HEK293 (cell line): ENCODE results near the gene ANKRD1.
A peak's percentile ranks its signal among the peaks of the same experiment; 100 is the strongest.
"Not testable (repeated sequence)": the region's sequence is repeated elsewhere in the genome, so short reads cannot be mapped to it uniquely, and the experiment has no call there.

ENCODE experiments used
- CTCF ChIA-PET: fragments of 350-600 bp; formaldehyde crosslinking; extraction: SDS; loops from one replicate; lab custom pipeline; 2021; ENCODE audit warnings: antibody characterized with exemption; lab: Yijun Ruan, JAX
- POLR2A ChIA-PET: fragments of 300-600 bp; formaldehyde crosslinking; extraction: SDS; loops from one replicate; lab custom pipeline; 2020; ENCODE audit warnings: antibody characterized with exemption, inconsistent platforms; lab: Yijun Ruan, JAX
- H3K27ac ChIP-seq: fragments of 200-500 bp; sonication (Bioruptor generic); 2 replicates; pipeline ENCODE4 v1.5.1; 2014; ENCODE audit warnings: low read depth, low read length, control low read depth, inconsistent platforms; ENCODE audit errors: extremely low read depth
- H3K36me3 ChIP-seq, 2 experiments: fragments of 200-500 bp in 1 of 2; sonication (Bioruptor generic) in 1 of 2; 1 replicate in 1 of 2; 2 replicates in 1 of 2; pipeline ENCODE4 v1.5.1; 2014 to 2017; ENCODE audit warnings: inconsistent platforms in 2 of 2, low read length in 2 of 2; ENCODE audit not compliant: control insufficient read depth in 2 of 2, insufficient read depth in 1 of 2
- H3K4me1 ChIP-seq: fragments of 200-500 bp; sonication (Bioruptor generic); 2 replicates; pipeline ENCODE4 v1.5.1; 2014; ENCODE audit warnings: mild to moderate bottlenecking, low read length, inconsistent platforms; ENCODE audit not compliant: control insufficient read depth, insufficient read depth
- H3K4me3 ChIP-seq: 2 replicates; pipeline ENCODE4 v1.5.1; 2011; ENCODE audit warnings: low read depth, mild to moderate bottlenecking, control low read depth, low read length, moderate library complexity
- H3K9me3 ChIP-seq: fragments of 200-500 bp; sonication (Bioruptor generic); 2 replicates; pipeline ENCODE4 v1.5.1; 2014; ENCODE audit warnings: low read depth, low read length, inconsistent platforms; ENCODE audit not compliant: control insufficient read depth, insufficient read depth
- HOXD13 ChIP-seq: sonication (generic); formaldehyde crosslinking; IDR thresholded peaks from 2 replicates; pipeline ENCODE4 v1.8.0; 2022; ENCODE audit warnings: missing genetic modification reagents, borderline replicate concordance
- KLF16 ChIP-seq: fragments of 450-650 bp; formaldehyde crosslinking; IDR thresholded peaks from 2 replicates; pipeline ENCODE4 v1.5.1; 2017; ENCODE audit warnings: missing biosample characterization, missing genetic modification characterization
- SALL2 ChIP-seq: fragments of 450-650 bp; formaldehyde crosslinking; IDR thresholded peaks from 2 replicates; pipeline ENCODE4 v1.5.0; 2017; ENCODE audit warnings: missing biosample characterization, mild to moderate bottlenecking, missing genetic modification characterization, borderline replicate concordance
- SCRT1 ChIP-seq: fragments of 450-650 bp; formaldehyde crosslinking; IDR thresholded peaks from 2 replicates; pipeline ENCODE4 v1.5.1; 2016; ENCODE audit warnings: missing biosample characterization, missing genetic modification characterization, borderline replicate concordance
- SP2 ChIP-seq: fragments of 450-650 bp; formaldehyde crosslinking; IDR thresholded peaks from 2 replicates; pipeline ENCODE4 v1.5.1; 2016; ENCODE audit warnings: missing biosample characterization, missing genetic modification characterization
- TCF7L2 ChIP-seq: IDR thresholded peaks from 2 replicates; pipeline ENCODE4 v1.6.1; 2011; ENCODE audit warnings: low read depth, mild to moderate bottlenecking, inconsistent platforms, low read length, moderate library complexity, borderline replicate concordance
- ZNF157 ChIP-seq: fragments of 450-650 bp; formaldehyde crosslinking; IDR thresholded peaks from 2 replicates; pipeline ENCODE4 v1.5.1; 2016; ENCODE audit warnings: missing biosample characterization, missing genetic modification characterization
- ZNF2 ChIP-seq: fragments of 450-650 bp; formaldehyde crosslinking; IDR thresholded peaks from 2 replicates; pipeline ENCODE4 v1.5.1; 2016; ENCODE audit warnings: missing biosample characterization, missing genetic modification characterization
- ZNF23 ChIP-seq: fragments of 450-650 bp; formaldehyde crosslinking; IDR thresholded peaks from 2 replicates; pipeline ENCODE4 v1.5.1; 2016; ENCODE audit warnings: missing biosample characterization, missing genetic modification characterization, borderline replicate concordance
- ZNF266 ChIP-seq: fragments of 450-650 bp; formaldehyde crosslinking; IDR thresholded peaks from 2 replicates; pipeline ENCODE4 v1.5.1; 2016; ENCODE audit warnings: missing biosample characterization, missing genetic modification characterization, low read depth
- ZNF324 ChIP-seq: fragments of 450-650 bp; formaldehyde crosslinking; IDR thresholded peaks from 2 replicates; pipeline ENCODE4 v1.5.1; 2016; ENCODE audit warnings: missing biosample characterization, missing genetic modification characterization
- ZNF354C ChIP-seq: fragments of 450-650 bp; formaldehyde crosslinking; IDR thresholded peaks from 2 replicates; pipeline ENCODE4 v1.5.1; 2016; ENCODE audit warnings: missing biosample characterization, missing genetic modification characterization, low read depth, borderline replicate concordance
- ZNF362 ChIP-seq: fragments of 450-650 bp; formaldehyde crosslinking; IDR thresholded peaks from 2 replicates; pipeline ENCODE4 v1.5.1; 2016; ENCODE audit warnings: missing biosample characterization, missing genetic modification characterization
- ZNF654 ChIP-seq: fragments of 450-650 bp; formaldehyde crosslinking; IDR thresholded peaks from 2 replicates; pipeline ENCODE4 v1.5.1; 2016; ENCODE audit warnings: low read depth, missing biosample characterization, missing genetic modification characterization
- ZNF658 ChIP-seq: fragments of 450-650 bp; formaldehyde crosslinking; IDR thresholded peaks from 2 replicates; pipeline ENCODE4; 2016; ENCODE audit warnings: missing biosample characterization, missing genetic modification characterization
- ZNF837 ChIP-seq: fragments of 450-650 bp; formaldehyde crosslinking; IDR thresholded peaks from 2 replicates; pipeline ENCODE4 v1.5.1; 2016; ENCODE audit warnings: missing biosample characterization, missing genetic modification characterization
- TF ChIP-seq, protein P1 (sequence below): fragments of 450-650 bp; formaldehyde crosslinking; IDR thresholded peaks from 2 replicates; pipeline ENCODE4 v1.5.1; 2016; ENCODE audit warnings: missing biosample characterization, missing genetic modification characterization
- TF ChIP-seq, protein P2 (sequence below): fragments of 450-650 bp; formaldehyde crosslinking; IDR thresholded peaks from 2 replicates; pipeline ENCODE4 v1.5.1; 2016; ENCODE audit warnings: missing biosample characterization, missing genetic modification characterization
- TF ChIP-seq, protein P3 (sequence below): fragments of 450-650 bp; formaldehyde crosslinking; IDR thresholded peaks from 2 replicates; pipeline ENCODE4 v1.5.1; 2017; ENCODE audit warnings: missing biosample characterization, missing genetic modification characterization
- TF ChIP-seq, protein P4 (sequence below): fragments of 450-650 bp; formaldehyde crosslinking; IDR thresholded peaks from 2 replicates; pipeline ENCODE4 v1.5.1; 2016; ENCODE audit warnings: missing biosample characterization, missing genetic modification characterization
- TF ChIP-seq, protein P5 (sequence below): fragments of 450-650 bp; formaldehyde crosslinking; IDR thresholded peaks from 2 replicates; pipeline ENCODE4 v1.5.1; 2016; ENCODE audit warnings: missing biosample characterization, missing genetic modification characterization

Gene ANKRD1

DNA sequence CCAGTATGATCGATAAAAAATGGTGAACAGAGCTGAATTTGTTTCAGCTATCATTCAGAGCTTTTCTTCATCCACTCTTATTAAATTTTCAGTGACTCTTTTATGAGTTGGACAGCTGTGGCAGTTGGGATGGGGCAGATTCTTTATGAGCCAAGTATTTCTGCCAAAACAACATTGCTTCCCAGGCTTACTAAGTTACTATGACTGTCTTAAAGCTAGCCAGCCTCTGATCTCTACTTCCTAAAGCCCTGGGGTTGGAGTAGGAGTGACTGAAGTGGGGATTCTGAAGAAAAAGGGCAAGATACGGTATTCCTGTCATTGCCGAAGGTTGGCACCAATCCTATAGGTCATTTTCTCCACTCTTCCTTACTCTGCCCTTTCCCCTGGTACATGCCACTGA, 36.5 kb downstream of the ANKRD1 start (continued):
- TF ChIP-seq, protein P1, sequence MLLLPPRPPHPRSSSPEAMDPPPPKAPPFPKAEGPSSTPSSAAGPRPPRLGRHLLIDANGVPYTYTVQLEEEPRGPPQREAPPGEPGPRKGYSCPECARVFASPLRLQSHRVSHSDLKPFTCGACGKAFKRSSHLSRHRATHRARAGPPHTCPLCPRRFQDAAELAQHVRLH (tag by site-specific recombination): no peak
- TF ChIP-seq TCF7L2: no peak

- not testable (repeated sequence) for H3K9me3 ChIP-seq
- H3K36me3 ChIP-seq: peaks cover 49 to 88% of the 10 kb centered on the region in 2 experiments
- POLR2A ChIA-PET: interaction anchor here (0.6 to 1.7 kb wide), 3 partner anchors 9 to 537 kb away, joined by 3 to 4 read pairs (median 3); partner anchors contain the start of gene RPP30
- peak; percentile 93 for TF ChIP-seq ZNF2
- peak; percentile 84 for TF ChIP-seq ZNF362 (tag by site-specific recombination)
- TF ChIP-seq ZNF654 (tag by site-specific recombination): peak; percentile 79
- TF ChIP-seq, all 188 proteins: peak for 3; not testable (repeated sequence) for 185
- H3K4me1 ChIP-seq, H3K4me3 ChIP-seq, H3K27ac ChIP-seq: not testable (repeated sequence)
- CTCF ChIA-PET: interaction anchor here (0.5 to 1.9 kb wide), 49 partner anchors 8 to 1831 kb away, joined by 3 to 32 read pairs (median 4); no protein-coding TSS in a partner anchor
Measured at GRCh38 chr10:90880059-90880719, 40.7 kb downstream of the ANKRD1 start.

DNA sequence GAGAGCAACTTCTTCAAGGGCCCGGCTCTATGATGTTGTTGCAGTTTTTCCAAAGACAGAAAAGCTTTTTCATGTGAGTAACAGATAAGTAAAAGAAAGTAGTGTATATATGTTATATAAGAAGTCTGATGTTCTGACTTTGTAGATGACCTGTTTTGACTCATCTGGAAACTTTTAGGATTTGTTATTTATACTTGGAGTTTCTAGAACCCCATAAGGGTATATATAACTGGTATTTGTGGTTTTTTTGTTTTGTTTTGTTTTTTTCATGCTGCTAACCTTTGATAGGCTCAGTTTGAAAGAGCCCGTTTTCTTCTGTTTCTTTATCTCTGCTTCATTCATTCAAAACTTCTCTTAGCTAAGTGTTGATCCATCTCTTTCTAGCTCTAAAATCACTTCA, 41.8 kb downstream of the ANKRD1 start:
- ChIA-PET CTCF (interaction anchor here (0.6 to 1.9 kb wide), 34 partner anchors 9 to 1832 kb away, joined by 3 to 32 read pairs (median 5); no protein-coding TSS in a partner anchor), POLR2A (interaction anchor here (1.7 kb wide), 1 partner anchor 7 kb away, joined by 4 read pairs; the partner anchor contains the start of gene RPP30)
- peaks cover 47 to 82% of the 10 kb centered on the region in 2 experiments for H3K36me3 ChIP-seq
- no peaks in the 10 kb centered on the region for H3K9me3 ChIP-seq
- no peaks in the 10 kb centered on the region for H3K4me1 ChIP-seq
- H3K27ac ChIP-seq: no peak overlapping the region
- H3K4me3 ChIP-seq: no peak overlapping the region
- TF ChIP-seq SCRT1 (tag by site-specific recombination): no peak
- TF ChIP-seq ZNF354C (tag by site-specific recombination): no peak
- no peak for TF ChIP-seq ZNF266 (tag by site-specific recombination)
- TF ChIP-seq ZNF324: no peak
- TF ChIP-seq ZNF157 (tag by site-specific recombination): no peak
- no peak for TF ChIP-seq HOXD13 (CRISPR knock-in tag)
- TF ChIP-seq, protein P2, sequence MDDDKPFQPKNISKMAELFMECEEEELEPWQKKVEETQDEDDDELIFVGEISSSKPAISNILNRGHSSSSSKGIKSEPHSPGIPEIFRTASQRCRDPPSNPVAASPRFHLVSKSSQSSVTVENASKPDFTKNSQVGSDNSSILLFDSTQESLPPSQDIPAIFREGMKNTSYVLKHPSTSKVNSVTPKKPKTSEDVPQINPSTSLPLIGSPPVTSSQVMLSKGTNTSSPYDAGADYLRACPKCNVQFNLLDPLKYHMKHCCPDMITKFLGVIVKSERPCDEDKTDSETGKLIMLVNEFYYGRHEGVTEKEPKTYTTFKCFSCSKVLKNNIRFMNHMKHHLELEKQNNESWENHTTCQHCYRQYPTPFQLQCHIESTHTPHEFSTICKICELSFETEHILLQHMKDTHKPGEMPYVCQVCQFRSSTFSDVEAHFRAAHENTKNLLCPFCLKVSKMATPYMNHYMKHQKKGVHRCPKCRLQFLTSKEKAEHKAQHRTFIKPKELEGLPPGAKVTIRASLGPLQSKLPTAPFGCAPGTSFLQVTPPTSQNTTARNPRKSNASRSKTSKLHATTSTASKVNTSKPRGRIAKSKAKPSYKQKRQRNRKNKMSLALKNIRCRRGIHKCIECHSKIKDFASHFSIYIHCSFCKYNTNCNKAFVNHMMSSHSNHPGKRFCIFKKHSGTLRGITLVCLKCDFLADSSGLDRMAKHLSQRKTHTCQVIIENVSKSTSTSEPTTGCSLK (tag by site-specific recombination): no peak
- TF ChIP-seq ZNF837 (tag by site-specific recombination): no peak
- no peak for TF ChIP-seq ZNF23 (tag by site-specific recombination)
- no peak for TF ChIP-seq KLF16
- TF ChIP-seq SP2 (tag by site-specific recombination): no peak
- TF ChIP-seq, protein P3, sequence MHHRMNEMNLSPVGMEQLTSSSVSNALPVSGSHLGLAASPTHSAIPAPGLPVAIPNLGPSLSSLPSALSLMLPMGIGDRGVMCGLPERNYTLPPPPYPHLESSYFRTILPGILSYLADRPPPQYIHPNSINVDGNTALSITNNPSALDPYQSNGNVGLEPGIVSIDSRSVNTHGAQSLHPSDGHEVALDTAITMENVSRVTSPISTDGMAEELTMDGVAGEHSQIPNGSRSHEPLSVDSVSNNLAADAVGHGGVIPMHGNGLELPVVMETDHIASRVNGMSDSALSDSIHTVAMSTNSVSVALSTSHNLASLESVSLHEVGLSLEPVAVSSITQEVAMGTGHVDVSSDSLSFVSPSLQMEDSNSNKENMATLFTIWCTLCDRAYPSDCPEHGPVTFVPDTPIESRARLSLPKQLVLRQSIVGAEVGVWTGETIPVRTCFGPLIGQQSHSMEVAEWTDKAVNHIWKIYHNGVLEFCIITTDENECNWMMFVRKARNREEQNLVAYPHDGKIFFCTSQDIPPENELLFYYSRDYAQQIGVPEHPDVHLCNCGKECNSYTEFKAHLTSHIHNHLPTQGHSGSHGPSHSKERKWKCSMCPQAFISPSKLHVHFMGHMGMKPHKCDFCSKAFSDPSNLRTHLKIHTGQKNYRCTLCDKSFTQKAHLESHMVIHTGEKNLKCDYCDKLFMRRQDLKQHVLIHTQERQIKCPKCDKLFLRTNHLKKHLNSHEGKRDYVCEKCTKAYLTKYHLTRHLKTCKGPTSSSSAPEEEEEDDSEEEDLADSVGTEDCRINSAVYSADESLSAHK (tag by site-specific recombination): no peak
- TF ChIP-seq SALL2 (tag by site-specific recombination): no peak
- TF ChIP-seq, protein P4, sequence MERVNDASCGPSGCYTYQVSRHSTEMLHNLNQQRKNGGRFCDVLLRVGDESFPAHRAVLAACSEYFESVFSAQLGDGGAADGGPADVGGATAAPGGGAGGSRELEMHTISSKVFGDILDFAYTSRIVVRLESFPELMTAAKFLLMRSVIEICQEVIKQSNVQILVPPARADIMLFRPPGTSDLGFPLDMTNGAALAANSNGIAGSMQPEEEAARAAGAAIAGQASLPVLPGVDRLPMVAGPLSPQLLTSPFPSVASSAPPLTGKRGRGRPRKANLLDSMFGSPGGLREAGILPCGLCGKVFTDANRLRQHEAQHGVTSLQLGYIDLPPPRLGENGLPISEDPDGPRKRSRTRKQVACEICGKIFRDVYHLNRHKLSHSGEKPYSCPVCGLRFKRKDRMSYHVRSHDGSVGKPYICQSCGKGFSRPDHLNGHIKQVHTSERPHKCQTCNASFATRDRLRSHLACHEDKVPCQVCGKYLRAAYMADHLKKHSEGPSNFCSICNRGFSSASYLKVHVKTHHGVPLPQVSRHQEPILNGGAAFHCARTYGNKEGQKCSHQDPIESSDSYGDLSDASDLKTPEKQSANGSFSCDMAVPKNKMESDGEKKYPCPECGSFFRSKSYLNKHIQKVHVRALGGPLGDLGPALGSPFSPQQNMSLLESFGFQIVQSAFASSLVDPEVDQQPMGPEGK (tag by site-specific recombination): no peak
- no peak for TF ChIP-seq ZNF658
- TF ChIP-seq, protein P5, sequence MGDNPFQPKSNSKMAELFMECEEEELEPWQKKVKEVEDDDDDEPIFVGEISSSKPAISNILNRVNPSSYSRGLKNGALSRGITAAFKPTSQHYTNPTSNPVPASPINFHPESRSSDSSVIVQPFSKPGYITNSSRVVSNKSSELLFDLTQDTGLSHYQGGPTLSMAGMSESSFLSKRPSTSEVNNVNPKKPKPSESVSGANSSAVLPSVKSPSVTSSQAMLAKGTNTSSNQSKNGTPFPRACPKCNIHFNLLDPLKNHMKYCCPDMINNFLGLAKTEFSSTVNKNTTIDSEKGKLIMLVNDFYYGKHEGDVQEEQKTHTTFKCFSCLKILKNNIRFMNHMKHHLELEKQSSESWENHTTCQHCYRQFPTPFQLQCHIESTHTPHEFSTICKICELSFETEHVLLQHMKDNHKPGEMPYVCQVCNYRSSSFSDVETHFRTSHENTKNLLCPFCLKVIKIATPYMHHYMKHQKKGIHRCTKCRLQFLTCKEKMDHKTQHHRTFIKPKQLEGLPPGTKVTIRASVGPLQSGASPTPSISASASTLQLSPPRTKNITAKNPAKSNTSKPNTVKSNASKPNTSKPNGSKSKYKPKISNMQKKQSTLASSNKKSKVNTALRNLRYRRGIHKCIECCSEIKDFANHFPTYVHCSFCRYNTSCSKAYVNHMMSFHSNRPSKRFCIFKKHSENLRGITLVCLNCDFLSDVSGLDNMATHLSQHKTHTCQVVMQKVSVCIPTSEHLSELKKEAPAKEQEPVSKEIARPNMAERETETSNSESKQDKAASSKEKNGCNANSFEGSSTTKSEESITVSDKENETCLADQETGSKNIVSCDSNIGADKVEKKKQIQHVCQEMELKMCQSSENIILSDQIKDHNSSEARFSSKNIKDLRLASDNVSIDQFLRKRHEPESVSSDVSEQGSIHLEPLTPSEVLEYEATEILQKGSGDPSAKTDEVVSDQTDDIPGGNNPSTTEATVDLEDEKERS: no peak
